ENCODE data around the gene PJVK. TPM values are rescaled to one million over a fixed set of nuclear protein-coding genes. Genes with fewer than 3 reads are reported as not detected.

The PJVK gene
- total and polyA plus RNA-seq, 2 of the 13 experiments (the other 11 are each of a cell fraction or from before 2014, with no cell fraction given): 1.2 to 2.6 TPM

- TF ChIP-seq NCOA2 (CRISPR knock-in tag; IDR thresholded peaks at IDR 0.05) (no peak; the same call in 1 of the 2 replicates), MBD4 (IDR thresholded peaks at IDR 0.05; ENCODE audit: borderline replicate concordance, low read length) (no peak), TOE1 (CRISPR knock-in tag; IDR thresholded peaks at IDR 0.05) (no peak), BCL3 (CRISPR knock-in tag; IDR thresholded peaks at IDR 0.05) (0 out of 2 replicates have a peak, but pooled peaks have one; percentile 44), MLX (CRISPR knock-in tag; IDR thresholded peaks at IDR 0.05) (no peak), CBFB (CRISPR knock-in tag; IDR thresholded peaks at IDR 0.05) (no peak; the same call in 1 of the 2 replicates), XRCC5 (optimal IDR thresholded peaks at IDR 0.05; ENCODE audit: low read length) (no peak), ZBTB49 (CRISPR knock-in tag; IDR thresholded peaks at IDR 0.05; ENCODE audit: borderline replicate concordance) (no peak), NRL (CRISPR knock-in tag; IDR thresholded peaks at IDR 0.05; ENCODE audit: borderline replicate concordance) (no peak), KDM5B (CRISPR knock-in tag; IDR thresholded peaks at IDR 0.05; ENCODE audit: borderline replicate concordance) (peak; percentile 91; the same call in 1 of the 2 replicates), ZNF101 (CRISPR knock-in tag; IDR thresholded peaks at IDR 0.05; ENCODE audit: borderline replicate concordance, low read depth) (0 out of 2 replicates have a peak, but pooled peaks have one; percentile 30), AFF4 (CRISPR knock-in tag; IDR thresholded peaks at IDR 0.05) (no peak), LRRFIP1 (CRISPR knock-in tag; conservative IDR thresholded peaks at IDR 0.05) (no peak), ZNF501 (CRISPR knock-in tag; IDR thresholded peaks at IDR 0.05) (no peak; the same call in 1 of the 2 replicates), ZNF296 (CRISPR knock-in tag; conservative IDR thresholded peaks at IDR 0.05) (no peak), MED1 (CRISPR knock-in tag; IDR thresholded peaks at IDR 0.05) (peak; percentile 54), ZNF563 (CRISPR knock-in tag; IDR thresholded peaks at IDR 0.05) (peak; percentile 93), BHLHE40 (IDR thresholded peaks at IDR 0.05; ENCODE audit: low read length) (no peak)
Measured at GRCh38 chr2:178480227-178481181, 29.3 kb downstream of the PJVK start, which contains the start of gene PLEKHA3 (continued).
